HCT116 (cell line): ENCODE measurements around the gene KRTAP4-3. TPM values are rescaled to one million over a fixed set of nuclear protein-coding genes. Genes with fewer than 3 reads are reported as not detected.
"Not testable (repeated sequence)": the region's sequence is repeated elsewhere in the genome, so short reads cannot be mapped to it uniquely, and the experiment has no call there.

Experiments used
- ATAC-seq: fragments of 200-7000 bp; cut with Tn5 transposase; 2 replicates; pipeline ENCODE4 v1.9.1; 2020; ENCODE audit warnings: mild to moderate bottlenecking, moderate library complexity
- BruUV-seq: library from RNA; stranded (reverse); fragments of 400-500 nt; replicated peaks from 2 replicates; lab custom pipeline; 2021; lab: Mats Ljungman, UMichigan
- CTCF ChIA-PET: fragments of 300-600 bp; sonication (Branson Sonifier 250); formaldehyde crosslinking; loops from one replicate; lab custom pipeline; 2021; ENCODE audit warnings: antibody characterized with exemption; lab: Charles Lee
- POLR2A ChIA-PET: fragments of 300-600, 350-600 bp; sonication (Branson Sonifier 250); formaldehyde crosslinking; loops from one replicate; lab custom pipeline; 2021; ENCODE audit warnings: antibody characterized with exemption; lab: Charles Lee
- RAD21 ChIA-PET, 2 experiments: fragments of 300-600 bp; sonication (Branson Sonifier 250); formaldehyde crosslinking; loops; one replicate each; lab custom pipeline; 2023; ENCODE audit warnings: low total read pairs in 2 of 2; ENCODE audit not compliant: uncharacterized antibody in 2 of 2, unreplicated experiment in 2 of 2, low non-redundant PET in 1 of 2; lab: Charles Lee
- DNase-seq: peaks from one replicate; pipeline ENCODE4 v3.0.0-alpha.2; 2010; ENCODE audit warnings: low read depth, low spot score
- H2AFZ ChIP-seq: fragments of 200-600 bp; shearing (Covaris generic), sonication (generic); 2 replicates; pipeline ENCODE4 v1.6.1; 2017; ENCODE audit warnings: low read depth, mixed run types, mixed read lengths, antibody characterized with exemption, low read length; ENCODE audit not compliant: poor library complexity, severe bottlenecking
- H3K27ac ChIP-seq: 2 replicates; pipeline ENCODE4 v1.5.1; 2012; ENCODE audit warnings: low read depth, low read length
- H3K27me3 ChIP-seq: fragments of 200-600 bp; sonication (generic); 2 replicates; pipeline ENCODE4 v1.6.1; 2016; ENCODE audit warnings: mixed run types, low read length, mixed read lengths; ENCODE audit not compliant: insufficient read depth
- H3K36me3 ChIP-seq, 2 experiments: fragments of 200-500 bp in 1 of 2; fragments of 200-600 bp in 1 of 2; sonication (Bioruptor generic) in 1 of 2; sonication (generic) in 1 of 2; 2 replicates each; pipeline versions ENCODE4 v1.5.1 to v1.6.1; 2014 to 2016; ENCODE audit warnings: low read length in 2 of 2, inconsistent platforms in 1 of 2, mixed read lengths in 1 of 2, mixed run types in 1 of 2; ENCODE audit not compliant: insufficient read depth in 2 of 2, control insufficient read depth in 1 of 2
- H3K4me1 ChIP-seq, 2 experiments: fragments of 200-600 bp in 1 of 2; sonication (generic) in 1 of 2; 2 replicates each; pipeline versions ENCODE4 v1.5.1 to v1.6.1; 2012 to 2017; ENCODE audit warnings: low read length in 2 of 2, inconsistent platforms in 1 of 2, mild to moderate bottlenecking in 1 of 2, mixed read lengths in 1 of 2, mixed run types in 1 of 2, moderate library complexity in 1 of 2; ENCODE audit not compliant: insufficient read depth in 2 of 2, control insufficient read depth in 1 of 2
- H3K4me2 ChIP-seq: fragments of 200-600 bp; sonication (generic); 2 replicates; pipeline ENCODE4 v1.6.1; 2017; ENCODE audit warnings: mixed run types, low read length, mixed read lengths
- H3K4me3 ChIP-seq, 2 experiments: fragments of 200-600 bp in 1 of 2; sonication (generic) in 1 of 2; replicated peaks in 1 of 2; 2 replicates each; pipeline ENCODE4 v1.5.1; 2011 to 2016; ENCODE audit warnings: low read length in 2 of 2, control low read depth in 1 of 2, low read depth in 1 of 2, mild to moderate bottlenecking in 1 of 2, mixed read lengths in 1 of 2, mixed run types in 1 of 2
- H3K79me2 ChIP-seq: fragments of 200-600 bp; sonication (generic); 2 replicates; pipeline ENCODE4 v1.6.1; 2017; ENCODE audit warnings: mild to moderate bottlenecking, mixed run types, low read length, moderate library complexity, mixed read lengths; ENCODE audit not compliant: insufficient read depth
- H3K9ac ChIP-seq: fragments of 200-600 bp; sonication (generic); 2 replicates; pipeline ENCODE4 v1.6.1; 2016; ENCODE audit warnings: low read length, mixed read lengths
- H3K9me2 ChIP-seq: fragments of 200-600 bp; sonication (generic), shearing (Covaris generic); 2 replicates; pipeline ENCODE4 v1.6.1; 2017; ENCODE audit warnings: mixed run types, mild to moderate bottlenecking, moderate library complexity; ENCODE audit not compliant: insufficient read depth
- H3K9me3 ChIP-seq, 2 experiments: fragments of 200-500 bp in 1 of 2; fragments of 200-600 bp in 1 of 2; sonication (Bioruptor generic) in 1 of 2; sonication (generic) in 1 of 2; 2 replicates each; pipeline ENCODE4 v1.6.1; 2014 to 2017; ENCODE audit warnings: low read length in 2 of 2, mixed read lengths in 2 of 2, inconsistent platforms in 1 of 2, low read depth in 1 of 2, mild to moderate bottlenecking in 1 of 2, mixed run types in 1 of 2, moderate library complexity in 1 of 2; ENCODE audit not compliant: control insufficient read depth in 1 of 2, insufficient read depth in 1 of 2
- H4K20me1 ChIP-seq: fragments of 200-600 bp; sonication (generic), shearing (Covaris generic); 2 replicates; pipeline ENCODE4 v1.6.1; 2017; ENCODE audit warnings: mixed run types, mild to moderate bottlenecking, moderate library complexity; ENCODE audit not compliant: insufficient read depth
- ATF3 ChIP-seq: IDR thresholded peaks from 2 replicates; pipeline ENCODE4 v1.6.1; 2012
- CEBPB ChIP-seq: IDR thresholded peaks from 2 replicates; pipeline ENCODE4 v1.6.1; 2012; ENCODE audit warnings: low read depth
- CTCF ChIP-seq, 3 experiments: fragments of 200-600 bp in 1 of 3; sonication (generic) in 1 of 3; IDR thresholded peaks in 2 of 3; conservative IDR thresholded peaks in 1 of 3; 2 replicates each; pipeline ENCODE4 v1.5.1; 2012 to 2017; ENCODE audit warnings: low read depth in 2 of 3, low read length in 2 of 3, antibody characterized with exemption in 1 of 3, borderline replicate concordance in 1 of 3, control low read depth in 1 of 3, mild to moderate bottlenecking in 1 of 3, mixed read lengths in 1 of 3, mixed run types in 1 of 3, moderate library complexity in 1 of 3; ENCODE audit not compliant: insufficient read depth in 1 of 3
- POLR2A ChIP-seq: IDR thresholded peaks from 2 replicates; pipeline ENCODE4 v1.7.0; 2011; ENCODE audit warnings: borderline replicate concordance; ENCODE audit not compliant: insufficient read depth, insufficient read length; ENCODE audit errors: extremely low read depth
- TCF7L2 ChIP-seq: IDR thresholded peaks from 2 replicates; pipeline ENCODE4 v1.7.0; 2011; ENCODE audit warnings: borderline replicate concordance, inconsistent platforms; ENCODE audit not compliant: insufficient read depth, insufficient read length; ENCODE audit errors: extremely low read depth
- ZNF274 ChIP-seq: fragments of 200-500 bp; sonication (Bioruptor generic); IDR thresholded peaks from 2 replicates; pipeline ENCODE4 v1.6.1; 2014; ENCODE audit warnings: mild to moderate bottlenecking, low read depth, low read length, inconsistent platforms
- intact Hi-C: fragments of 100-400 bp; cut with micrococcal nuclease; formaldehyde crosslinking; loops from 2 replicates; pipeline ENCODE4 v1.10.0; 2022
- total RNA-seq: library from RNA; stranded (reverse); gene quantifications from one replicate; pipeline ENCODE4 v1.2.1, GENCODE V29; 2021; ENCODE audit not compliant: unreplicated experiment

KRTAP4-3 gene
- total RNA-seq, 1 experiment from 2014 or later: not detected

- no peak for TF ChIP-seq POLR2A
- TF ChIP-seq TCF7L2: no peak
- no peak for TF ChIP-seq ATF3
- no peak for TF ChIP-seq CEBPB
- no peak for TF ChIP-seq ZNF274
- TF ChIP-seq CTCF (IDR thresholded peaks at IDR 0.05 in 2 of 3, conservative IDR thresholded peaks at IDR 0.05 in 1 of 3; ENCODE audit: borderline replicate concordance in 1 of 3, insufficient read depth in 1 of 3, low read depth in 2 of 3, low read length in 2 of 3): no peak
- TF ChIP-seq, all 23 proteins: peak for 0
Observed at GRCh38 chr17:41118721-41119120, 49.3 kb downstream of the KRTAP4-3 start (continued).

- H3K4me3 ChIP-seq, H3K27ac ChIP-seq, ATAC-seq, H3K9me3 ChIP-seq, H2AFZ ChIP-seq, H3K27me3 ChIP-seq, H3K9ac ChIP-seq, H4K20me1 ChIP-seq, RAD21 ChIA-PET, BruUV-seq, H3K4me2 ChIP-seq, intact Hi-C loops, POLR2A ChIA-PET, H3K9me2 ChIP-seq, DNase-seq, H3K36me3 ChIP-seq, H3K79me2 ChIP-seq, CTCF ChIA-PET: not testable (repeated sequence)
- peaks cover 0 to 14% of the 10 kb centered on the region in 2 experiments; a peak in 2 of 4 replicates for H3K4me1 ChIP-seq
Observed at GRCh38 chr17:41117846-41118386, 50.1 kb downstream of the KRTAP4-3 start, which contains the start of gene KRTAP4-11. KRTAP4-11 (minus strand) TSS chr17:41118373; CDS start chr17:41118315, 58 bp downstream.

Other genes with a start within 250 kb of the KRTAP4-3 start
- gene KRT23, start 230.6 kb downstream of the KRTAP4-3 start, total RNA-seq: 19.0 TPM
- gene KRT39, start 201.3 kb downstream of the KRTAP4-3 start, total RNA-seq: not detected
- not detected for gene KRT40, start 183.9 kb downstream of the KRTAP4-3 start, total RNA-seq
- not detected for gene KRTAP3-3, start 174.1 kb downstream of the KRTAP4-3 start, total RNA-seq
- not detected for gene KRTAP3-2, start 168.3 kb downstream of the KRTAP4-3 start, total RNA-seq
- not detected for gene KRTAP3-1, start 159.1 kb downstream of the KRTAP4-3 start, total RNA-seq
- gene KRTAP1-5, start 141.0 kb downstream of the KRTAP4-3 start, total RNA-seq: not detected
- gene KRTAP1-4, start 138.0 kb downstream of the KRTAP4-3 start, total RNA-seq: not detected
- gene KRTAP1-3, start 133.3 kb downstream of the KRTAP4-3 start, total RNA-seq: not detected
- not detected for gene KRTAP1-1, start 126.8 kb downstream of the KRTAP4-3 start, total RNA-seq
- not detected for gene KRTAP2-1, start 120.9 kb downstream of the KRTAP4-3 start, total RNA-seq
- gene KRTAP2-2, start 113.0 kb downstream of the KRTAP4-3 start, total RNA-seq: 1.2 TPM
- 6.3 TPM for gene KRTAP2-3, start 108.1 kb downstream of the KRTAP4-3 start, total RNA-seq
- 0.76 TPM for gene KRTAP2-4, start 102.3 kb downstream of the KRTAP4-3 start, total RNA-seq
- gene KRTAP4-7, start 84.1 kb downstream of the KRTAP4-3 start, total RNA-seq: not detected
- not detected for gene KRTAP4-8, start 70.1 kb downstream of the KRTAP4-3 start, total RNA-seq
- gene KRTAP4-16, start 66.0 kb downstream of the KRTAP4-3 start, total RNA-seq: not detected
- not detected for gene KRTAP4-9, start 62.8 kb downstream of the KRTAP4-3 start, total RNA-seq
- not detected for gene KRTAP4-11, start 49.8 kb downstream of the KRTAP4-3 start, total RNA-seq
- gene KRTAP4-12, start 44.0 kb downstream of the KRTAP4-3 start, total RNA-seq: not detected
- not detected for gene KRTAP4-6, start 27.7 kb downstream of the KRTAP4-3 start, total RNA-seq
- not detected for gene KRTAP4-5, start 18.4 kb downstream of the KRTAP4-3 start, total RNA-seq
- not detected for gene KRTAP4-4, start 7.5 kb downstream of the KRTAP4-3 start, total RNA-seq
- not detected for gene KRTAP4-2, start 10.0 kb upstream of the KRTAP4-3 start, total RNA-seq
- gene KRTAP4-1, start 16.7 kb upstream of the KRTAP4-3 start, total RNA-seq: not detected
- not detected for gene KRTAP9-1, start 21.7 kb upstream of the KRTAP4-3 start, total RNA-seq
- gene KRTAP9-2, start 58.4 kb upstream of the KRTAP4-3 start, total RNA-seq: not detected
- gene KRTAP9-3, start 64.2 kb upstream of the KRTAP4-3 start, total RNA-seq: not detected
- not detected for gene KRTAP9-8, start 69.8 kb upstream of the KRTAP4-3 start, total RNA-seq
- not detected for gene KRTAP9-4, start 81.5 kb upstream of the KRTAP4-3 start, total RNA-seq
- gene KRTAP9-9, start 87.2 kb upstream of the KRTAP4-3 start, total RNA-seq: not detected
- not detected for gene KRTAP9-6, start 97.2 kb upstream of the KRTAP4-3 start, total RNA-seq
- not detected for gene KRTAP9-7, start 107.5 kb upstream of the KRTAP4-3 start, total RNA-seq
- 0.22 TPM for gene KRTAP29-1, start 134.6 kb upstream of the KRTAP4-3 start, total RNA-seq
- gene KRTAP16-1, start 141.1 kb upstream of the KRTAP4-3 start, total RNA-seq: not detected
- gene KRTAP17-1, start 147.5 kb upstream of the KRTAP4-3 start, total RNA-seq: not detected
- gene KRT33A, start 182.6 kb upstream of the KRTAP4-3 start, total RNA-seq: not detected
- gene KRT33B, start 201.6 kb upstream of the KRTAP4-3 start, total RNA-seq: not detected
- not detected for gene KRT34, start 214.1 kb upstream of the KRTAP4-3 start, total RNA-seq
- gene KRT31, start 229.4 kb upstream of the KRTAP4-3 start, total RNA-seq: not detected